GM12891 (cell line): ENCODE measurements around the gene AHNAK.

Source experiments
- PAX5 ChIP-seq: IDR thresholded peaks from 2 replicates; pipeline ENCODE4 v1.6.1; 2011; ENCODE audit warnings: low read length, moderate library complexity, mild to moderate bottlenecking; ENCODE audit not compliant: insufficient read depth, severe bottlenecking
- POLR2A ChIP-seq: IDR thresholded peaks from 2 replicates; pipeline ENCODE4 v1.6.1; 2011; ENCODE audit warnings: low read depth, low read length, control low read depth
- POLR2AphosphoS5 ChIP-seq: IDR thresholded peaks from 2 replicates; pipeline ENCODE4 v1.6.1; 2011; ENCODE audit warnings: low read depth, low read length, control low read depth
- POU2F2 ChIP-seq: IDR thresholded peaks from 2 replicates; pipeline ENCODE4 v1.6.1; 2011; ENCODE audit warnings: low read depth, mild to moderate bottlenecking, control low read depth, low read length, moderate library complexity
- SPI1 ChIP-seq: IDR thresholded peaks from 2 replicates; pipeline ENCODE4 v1.6.1; 2011; ENCODE audit warnings: low read depth, low read length, control low read depth
- TAF1 ChIP-seq: IDR thresholded peaks from 2 replicates; pipeline ENCODE4 v1.6.1; 2011; ENCODE audit warnings: low read depth, low read length, control low read depth

DNA sequence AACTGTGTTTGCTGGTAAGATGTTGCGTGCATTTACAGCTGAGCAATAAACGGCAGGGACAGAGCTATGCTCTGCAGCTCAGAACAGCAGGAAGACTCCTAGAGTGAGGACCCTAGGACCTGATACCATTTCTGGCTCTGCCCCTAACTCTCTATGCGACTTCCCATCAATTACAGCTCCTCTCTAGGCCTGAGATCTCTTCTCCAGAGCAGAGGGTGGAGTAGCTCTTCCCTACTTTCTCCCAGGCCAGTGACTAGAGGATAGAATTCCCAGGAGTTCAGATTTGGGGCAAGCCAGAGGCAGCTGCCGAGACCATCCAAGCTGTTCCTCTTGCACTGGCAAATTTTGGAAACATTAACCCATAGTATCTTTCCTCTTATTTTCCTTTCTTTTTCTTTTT is 140.6 kb downstream of the AHNAK start:
- TF ChIP-seq POLR2A (no peak), POLR2AphosphoS5 (no peak), PAX5 (no peak), TAF1 (no peak), POU2F2 (no peak), SPI1 (no peak)
